ENCODE results near the gene ESYT2.

The ESYT2 gene

GRCh38 chr7:158830211-158830723 lies 958 bp upstream of the ESYT2 start:
- Histone ChIP-seq H3K4me3 (peak overlapping the region; percentile 69 to 94 (median 84)), H3K27ac (peak overlapping the region; percentile 73 to 100 (median 97))

DNA sequence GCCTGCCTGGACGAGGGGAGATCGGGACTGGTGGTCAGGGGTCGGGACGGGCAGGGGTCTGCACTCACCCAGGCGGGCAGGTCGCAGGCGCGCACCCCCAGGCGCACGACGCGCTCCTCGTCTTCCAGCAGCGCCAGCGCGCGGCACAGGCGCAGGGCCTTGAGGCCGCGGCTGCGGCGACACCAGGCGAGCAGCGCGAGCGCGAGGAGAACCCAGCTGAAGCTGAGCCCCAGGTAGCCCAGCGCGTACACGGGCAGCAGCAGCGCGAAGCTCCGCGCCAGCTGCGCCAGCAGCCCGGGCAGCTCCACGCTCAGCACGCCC lies 328 bp downstream of the ESYT2 start:
- H3K27ac ChIP-seq: peak overlapping the region; percentile 88 to 100 (median 96)
- peak overlapping the region; percentile 69 to 94 (median 84) for H3K4me3 ChIP-seq

- Histone ChIP-seq H3K4me3 (peak overlapping the region; percentile 69 to 94 (median 84)), H3K27ac (peak overlapping the region; percentile 88 to 100 (median 96))
These were observed 932 bp downstream of the ESYT2 start for GRCh38 chr7:158828133-158829020.

GRCh38 chr7:158827411-158828132 lies 1.7 kb downstream of the ESYT2 start:
- Histone ChIP-seq H3K4me3 (peak overlapping the region; percentile 69 to 94 (median 84)), H3K27ac (peak overlapping the region in 19 of 21 experiments; percentile 88 to 100 (median 97))

- peak overlapping the region in 1 of 21 experiments; percentile 32 for H3K27ac ChIP-seq
These were observed 3.5 kb downstream of the ESYT2 start for GRCh38 chr7:158825628-158826289.

DNA sequence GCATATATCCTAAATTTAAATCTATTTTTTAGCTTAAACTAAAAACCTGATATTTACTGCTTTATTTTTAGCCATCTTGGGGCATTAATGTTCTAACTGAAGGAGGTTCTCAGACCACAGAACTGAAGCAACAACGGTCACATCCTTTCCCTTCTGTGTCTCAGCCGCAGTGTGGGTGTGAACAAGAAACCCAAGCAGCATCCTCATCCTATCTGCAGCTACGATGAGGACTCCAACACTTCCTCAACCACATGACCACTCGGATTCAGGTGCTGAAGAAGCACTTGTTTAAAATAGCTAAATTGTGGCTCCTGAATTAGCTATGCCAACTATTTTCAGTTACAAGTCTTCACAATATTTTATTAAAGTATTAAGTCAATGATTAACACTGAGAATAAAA lies 5.3 kb downstream of the ESYT2 start:
- H3K27ac ChIP-seq: peak overlapping the region in 3 of 21 experiments; percentile 12 to 64 (median 26)
- H3K4me3 ChIP-seq: no peak overlapping the region

More at GRCh38 chr7:158825628-158826289, 3.5 kb downstream of the ESYT2 start:
- H3K4me3 ChIP-seq: no peak overlapping the region

- no peak overlapping the region for H3K4me3 ChIP-seq
- peak overlapping the region in 20 of 21 experiments; percentile 72 to 95 (median 87) for H3K27ac ChIP-seq
These were observed 7.9 kb downstream of the ESYT2 start for GRCh38 chr7:158821171-158822031.

DNA sequence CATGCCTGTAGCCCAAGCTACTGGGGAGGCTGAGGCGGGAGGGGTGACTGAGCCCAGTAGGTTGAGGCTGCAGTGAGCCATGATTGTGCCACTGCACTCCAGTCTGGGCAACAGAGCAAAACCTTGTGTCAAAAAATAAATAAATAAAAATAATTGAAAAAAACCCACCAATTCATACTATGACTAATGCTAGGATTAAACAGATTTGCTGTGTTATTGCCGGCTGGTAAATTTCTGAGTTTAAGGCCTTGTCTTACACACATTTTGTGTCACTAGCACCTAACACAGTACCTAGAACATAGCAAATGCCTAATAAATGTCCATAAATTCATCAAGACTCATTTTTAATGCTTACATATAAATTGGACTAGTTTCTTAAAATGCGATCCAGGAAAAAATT lies 8.7 kb downstream of the ESYT2 start:
- H3K4me3 ChIP-seq: no peak overlapping the region
- H3K27ac ChIP-seq: peak overlapping the region in 20 of 21 experiments; percentile 16 to 95 (median 87)

DNA sequence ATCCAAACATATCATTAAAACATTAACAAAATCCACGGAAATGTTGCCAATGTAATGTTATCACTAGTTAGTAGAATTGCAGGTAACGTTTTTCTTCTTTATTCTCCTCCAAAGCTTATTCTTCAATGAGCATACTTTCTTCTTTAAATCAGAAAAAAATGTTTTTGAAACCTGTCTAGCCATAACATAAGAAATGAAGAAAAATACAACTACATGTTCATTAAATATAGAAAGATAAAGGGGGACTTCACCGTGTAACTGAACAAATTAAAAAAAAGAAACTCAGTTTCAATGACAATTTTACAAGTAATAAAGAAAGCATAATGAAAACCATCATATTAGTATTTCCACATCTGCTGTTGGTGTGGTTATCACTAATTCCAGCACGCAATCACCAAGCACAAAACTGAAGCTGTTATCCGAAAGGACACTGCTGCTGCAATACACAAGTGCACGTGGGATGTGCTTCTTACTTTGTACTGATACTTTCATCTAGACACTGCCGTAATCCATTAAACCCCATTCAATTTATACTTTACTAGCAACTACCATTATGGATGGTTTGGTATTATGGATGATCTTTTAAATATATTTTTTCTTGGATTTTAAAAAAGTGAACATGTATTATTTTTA lies 9.6 kb downstream of the ESYT2 start:
- peak overlapping the region in 17 of 21 experiments; percentile 83 to 95 (median 90) for H3K27ac ChIP-seq

GRCh38 chr7:158818325-158819213 lies 10.7 kb downstream of the ESYT2 start:
- Histone ChIP-seq H3K4me3 (peak overlapping the region in 6 of 7 experiments; percentile 1 to 18 (median 6)), H3K27ac (peak overlapping the region; percentile 46 to 95 (median 88))

More for the DNA sequence above, 9.6 kb downstream of the ESYT2 start:
- H3K4me3 ChIP-seq: no peak overlapping the region

DNA sequence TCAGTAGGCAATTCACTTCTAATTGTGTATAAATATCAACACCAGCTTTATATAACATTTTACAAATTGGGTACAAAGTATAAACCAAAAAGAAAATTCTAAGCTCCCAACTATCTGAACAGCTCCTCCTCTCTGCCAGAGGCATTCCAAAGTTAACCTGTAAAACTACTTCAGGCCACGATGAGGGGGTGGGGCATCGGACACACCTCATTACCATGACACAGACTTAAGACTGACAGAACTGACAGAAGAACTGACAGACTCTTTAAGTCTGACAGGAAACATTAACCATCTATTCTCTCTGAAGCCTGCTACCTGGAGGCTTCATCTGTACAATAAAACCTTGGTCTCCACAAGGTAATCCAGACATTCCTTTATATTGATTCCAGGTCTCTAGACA lies 12.3 kb downstream of the ESYT2 start:
- Histone ChIP-seq H3K4me3 (no peak overlapping the region), H3K27ac (peak overlapping the region in 18 of 21 experiments; percentile 45 to 95 (median 90))

DNA sequence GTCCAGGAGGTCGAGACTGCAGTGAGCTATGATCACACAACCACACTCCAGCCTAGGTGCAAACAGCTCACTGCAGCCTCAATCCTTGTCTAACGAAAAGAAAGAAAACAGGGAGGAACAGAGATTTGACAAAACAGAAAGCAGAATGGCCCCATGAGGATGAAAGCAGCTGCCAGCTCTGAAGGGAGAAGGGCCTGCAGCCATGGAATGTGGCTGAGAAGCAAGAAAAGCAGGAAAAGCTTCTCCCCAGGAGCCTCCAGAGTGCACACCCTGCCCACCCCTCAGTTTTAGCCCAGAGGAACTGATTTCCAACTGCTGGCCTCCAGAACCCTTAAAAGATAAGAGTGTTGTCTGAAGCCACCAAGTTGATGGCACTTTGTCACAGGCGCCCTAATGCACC lies 13.0 kb downstream of the ESYT2 start:
- H3K27ac ChIP-seq: peak overlapping the region in 19 of 21 experiments; percentile 20 to 95 (median 88)
- H3K4me3 ChIP-seq: no peak overlapping the region

DNA sequence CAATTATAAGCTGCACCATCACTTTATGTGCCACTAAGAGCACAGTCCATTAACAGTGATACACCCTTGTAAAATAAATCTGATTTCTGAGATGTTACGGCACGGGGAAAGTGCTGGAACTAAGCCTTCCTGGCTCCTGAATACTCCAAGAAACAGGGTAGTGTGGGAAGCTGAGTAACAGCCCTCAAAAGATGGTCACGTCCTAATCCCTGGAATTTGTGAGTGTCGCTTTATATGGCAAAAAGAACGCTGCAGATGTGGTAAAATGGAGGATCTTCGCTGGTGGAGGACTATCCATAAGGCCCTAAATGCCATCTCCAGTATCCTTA lies 13.5 kb downstream of the ESYT2 start:
- Histone ChIP-seq H3K27ac (peak overlapping the region in 15 of 21 experiments; percentile 45 to 95 (median 88)), H3K4me3 (no peak overlapping the region)

DNA sequence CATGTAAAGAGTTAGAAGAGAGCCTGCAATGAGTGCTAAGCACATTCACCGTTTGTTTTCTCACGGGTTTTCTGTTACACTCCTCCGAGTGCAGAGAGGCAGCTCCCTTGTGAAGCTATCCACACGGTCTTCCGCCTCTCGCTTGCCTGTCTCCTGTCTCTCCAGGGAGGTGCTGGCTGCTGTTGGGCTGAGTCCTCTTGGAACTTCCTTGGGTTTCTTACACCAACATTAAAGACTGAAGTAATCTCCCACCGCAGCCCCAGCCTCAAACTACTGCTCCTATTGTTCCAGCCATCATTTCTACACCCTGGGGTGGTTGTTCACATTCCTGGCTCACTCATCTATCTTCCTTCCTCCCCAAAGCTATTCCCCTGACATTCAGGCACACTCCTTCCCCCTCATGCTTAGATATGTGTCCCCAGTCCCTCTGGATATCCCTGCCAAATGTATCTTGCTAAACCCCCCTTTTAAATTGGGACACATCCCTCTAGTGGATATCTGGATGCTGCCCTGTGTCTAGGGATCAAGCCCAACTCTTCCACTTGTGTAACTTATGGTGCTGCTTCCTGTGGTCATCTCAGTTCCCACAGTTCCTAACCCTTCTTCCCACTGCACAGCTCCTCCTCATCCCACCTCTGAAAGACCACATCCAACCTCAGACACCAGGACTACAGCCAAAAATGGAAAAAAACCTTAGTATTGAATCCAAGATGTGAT lies 14.1 kb downstream of the ESYT2 start:
- Histone ChIP-seq H3K4me3 (no peak overlapping the region), H3K27ac (peak overlapping the region in 16 of 21 experiments; percentile 17 to 95 (median 87))

DNA sequence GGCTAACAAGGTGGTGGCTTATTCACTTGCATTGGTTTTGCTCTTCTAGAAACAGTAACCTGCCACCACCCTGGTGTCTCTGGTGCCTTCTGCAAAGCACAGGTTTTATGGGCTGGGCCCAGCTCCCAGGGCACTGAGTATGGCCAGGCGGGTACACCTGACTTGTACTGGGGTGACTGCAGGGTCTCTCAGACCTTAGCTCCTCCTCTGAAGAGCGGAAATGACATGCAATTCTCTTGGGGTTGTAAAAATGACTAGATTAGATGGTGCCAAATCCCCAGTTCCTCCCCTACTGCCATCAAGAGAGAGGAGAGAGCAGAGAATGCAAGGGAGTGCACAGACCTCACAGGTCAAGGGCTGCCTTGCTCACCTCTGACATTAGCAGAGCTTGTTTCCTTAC lies 14.7 kb downstream of the ESYT2 start:
- Histone ChIP-seq H3K27ac (peak overlapping the region in 11 of 21 experiments; percentile 17 to 91 (median 67)), H3K4me3 (no peak overlapping the region)

GRCh38 chr7:158812684-158813083 lies 16.6 kb downstream of the ESYT2 start:
- Histone ChIP-seq H3K4me3 (no peak overlapping the region), H3K27ac (peak overlapping the region in 8 of 21 experiments; percentile 6 to 80 (median 32))

GRCh38 chr7:158811894-158812293 lies 17.4 kb downstream of the ESYT2 start:
- Histone ChIP-seq H3K27ac (peak overlapping the region in 20 of 21 experiments; percentile 7 to 86 (median 71)), H3K4me3 (no peak overlapping the region)
